CD4-positive, alpha-beta T cell treated with Interleukin-1 beta for 1 hour (primary cell): ENCODE results near the gene CD9.
"Not testable (repeated sequence)": the region's sequence is repeated elsewhere in the genome, so short reads cannot be mapped to it uniquely, and the experiment has no call there.

Experiments used
- DNase-seq, 2 donors: peaks; one replicate each; pipeline ENCODE4 v3.0.0-alpha.2; 2020 to 2022

The CD9 gene

GRCh38 chr12:6199531-6200255 lies 507 bp upstream of the CD9 start:
- no peak for DNase-seq

GRCh38 chr12:6201213-6201608 lies 1.0 kb downstream of the CD9 start:
- no peak for DNase-seq

- DNase-seq = no peak
These were observed 1.6 kb downstream of the CD9 start for GRCh38 chr12:6201826-6202225.

GRCh38 chr12:6202304-6202703 lies 2.1 kb downstream of the CD9 start:
- DNase-seq = no peak

DNA sequence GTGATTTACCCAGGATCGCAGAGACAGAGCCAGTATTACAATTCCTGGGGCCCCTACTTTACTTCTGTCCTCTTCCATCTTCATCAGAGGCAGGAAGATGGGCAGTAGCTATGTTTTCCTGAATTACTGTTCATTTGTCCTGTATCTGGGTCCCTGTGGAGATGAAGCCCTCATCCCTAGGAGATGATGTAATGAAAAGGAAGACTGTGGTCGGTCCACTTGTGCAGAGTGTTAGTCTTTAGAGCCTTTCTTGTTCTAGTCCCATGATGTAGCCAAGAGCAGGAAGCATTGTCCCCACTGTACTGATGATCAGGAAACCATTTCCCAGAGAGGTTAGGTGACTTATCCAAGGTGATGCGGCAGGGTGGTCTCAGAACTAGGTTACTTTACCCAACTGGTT lies 2.6 kb downstream of the CD9 start:
- DNase-seq = no peak

GRCh38 chr12:6203601-6204000 lies 3.4 kb downstream of the CD9 start:
- no peak for DNase-seq

GRCh38 chr12:6204533-6205143 lies 4.4 kb downstream of the CD9 start:
- DNase-seq = no peak

DNA sequence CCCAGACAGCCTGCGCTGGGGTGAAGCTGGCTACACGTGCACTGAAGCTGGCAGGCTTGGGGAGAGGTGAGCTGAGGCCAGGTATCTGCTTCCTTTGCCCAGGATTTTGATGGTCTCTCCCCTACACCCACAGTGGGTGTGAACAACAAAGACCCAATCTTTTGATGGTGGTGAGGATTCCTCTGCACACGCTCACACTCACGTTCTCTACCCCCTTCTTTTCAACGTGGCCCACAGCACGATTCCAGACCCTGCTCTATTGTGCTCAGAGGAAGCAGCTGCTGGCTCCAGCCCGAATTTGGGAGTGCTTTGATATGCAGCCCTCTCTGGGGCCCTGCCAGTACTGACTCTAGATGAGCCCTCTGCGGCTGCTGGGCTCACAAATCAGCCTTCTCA lies 4.9 kb downstream of the CD9 start:
- no peak for DNase-seq

DNA sequence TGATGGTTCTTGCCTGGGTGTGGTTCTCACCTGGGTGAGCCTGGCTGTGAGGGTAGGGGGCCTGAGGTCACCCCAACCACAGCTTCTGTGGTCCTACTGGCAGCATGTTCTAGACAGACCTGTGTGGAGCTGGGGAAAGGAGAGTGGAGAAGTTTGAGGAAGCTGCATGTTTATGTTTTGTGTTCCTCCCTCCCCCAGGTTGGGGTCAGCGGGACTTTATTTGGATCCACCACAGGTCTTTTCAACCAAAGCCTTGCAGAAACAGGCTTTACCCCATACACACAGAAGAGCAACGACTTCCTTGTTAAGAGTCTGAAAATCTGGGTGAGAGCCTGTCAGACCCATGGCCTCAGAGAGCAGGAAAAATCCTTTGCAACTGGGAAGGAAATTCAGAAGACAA lies 5.6 kb downstream of the CD9 start:
- DNase-seq = no peak

- DNase-seq = no peak
These were observed 6.1 kb downstream of the CD9 start for GRCh38 chr12:6206327-6206726.

GRCh38 chr12:6207259-6207925 lies 7.2 kb downstream of the CD9 start:
- DNase-seq = no peak

- DNase-seq = no peak
These were observed 7.9 kb downstream of the CD9 start for GRCh38 chr12:6208130-6208529.

DNA sequence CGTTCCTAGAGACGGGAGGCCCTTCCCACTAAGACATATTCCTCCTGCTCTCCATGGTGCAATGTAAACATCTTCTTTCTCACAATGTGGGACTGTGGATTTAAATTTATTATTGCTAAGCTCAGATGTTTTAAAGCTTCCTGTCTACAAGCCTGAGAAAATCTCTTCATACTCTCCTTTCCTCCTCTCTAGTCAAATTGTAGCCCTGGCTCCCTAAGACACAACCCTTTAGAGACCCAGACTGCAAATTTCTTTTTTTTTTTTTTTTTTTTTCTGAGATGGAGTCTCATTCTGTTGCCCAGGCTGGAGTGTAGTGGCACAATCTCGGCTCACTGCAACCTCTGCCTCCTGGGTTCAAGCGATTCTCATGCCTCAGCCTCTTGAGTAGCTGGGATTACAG lies 9.2 kb downstream of the CD9 start:
- not testable (repeated sequence) for DNase-seq

- no peak for DNase-seq
These were observed 11.2 kb downstream of the CD9 start for GRCh38 chr12:6211421-6211869.

- DNase-seq = no peak
These were observed 11.9 kb downstream of the CD9 start for GRCh38 chr12:6212086-6212485.

DNA sequence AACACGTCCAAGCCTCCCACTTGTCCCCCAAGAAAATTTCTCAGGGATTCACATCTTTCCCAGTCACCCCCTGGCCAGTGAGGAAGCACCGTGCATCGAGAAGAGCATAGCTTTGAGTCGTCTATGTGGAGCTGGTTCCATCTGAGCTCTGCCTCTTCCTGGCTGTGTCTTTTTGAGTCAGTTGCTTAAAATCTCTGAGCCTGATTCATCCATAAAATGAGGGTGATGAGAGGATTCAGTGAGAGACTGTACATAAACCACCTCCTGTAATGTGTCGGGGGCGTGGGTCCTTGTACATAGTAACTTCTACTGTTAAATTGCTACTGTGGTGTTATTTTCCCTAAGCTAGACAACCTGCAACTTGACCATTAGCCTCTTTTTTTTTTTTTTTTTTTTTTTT lies 13.8 kb downstream of the CD9 start:
- DNase-seq = no peak

DNA sequence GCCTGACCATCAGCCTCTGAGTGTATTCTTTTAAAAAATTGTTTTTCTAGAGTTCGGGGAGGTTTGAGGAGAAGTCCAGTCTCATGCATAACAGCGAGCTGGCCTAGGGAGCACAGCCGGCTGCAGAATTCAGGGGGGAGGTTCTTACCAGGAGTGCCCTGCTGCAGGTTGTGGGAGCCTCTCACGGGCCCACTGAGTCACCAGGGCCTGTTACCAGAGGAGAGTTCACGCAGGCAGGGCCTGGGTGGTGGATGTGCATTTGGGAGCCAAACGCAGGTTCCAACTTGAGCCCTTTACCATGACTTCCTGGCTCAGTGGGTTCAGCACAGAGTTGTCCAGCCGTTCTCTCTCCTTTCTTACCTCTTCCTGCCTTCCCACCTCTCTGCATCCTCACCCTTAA lies 14.4 kb downstream of the CD9 start:
- DNase-seq = no peak

DNA sequence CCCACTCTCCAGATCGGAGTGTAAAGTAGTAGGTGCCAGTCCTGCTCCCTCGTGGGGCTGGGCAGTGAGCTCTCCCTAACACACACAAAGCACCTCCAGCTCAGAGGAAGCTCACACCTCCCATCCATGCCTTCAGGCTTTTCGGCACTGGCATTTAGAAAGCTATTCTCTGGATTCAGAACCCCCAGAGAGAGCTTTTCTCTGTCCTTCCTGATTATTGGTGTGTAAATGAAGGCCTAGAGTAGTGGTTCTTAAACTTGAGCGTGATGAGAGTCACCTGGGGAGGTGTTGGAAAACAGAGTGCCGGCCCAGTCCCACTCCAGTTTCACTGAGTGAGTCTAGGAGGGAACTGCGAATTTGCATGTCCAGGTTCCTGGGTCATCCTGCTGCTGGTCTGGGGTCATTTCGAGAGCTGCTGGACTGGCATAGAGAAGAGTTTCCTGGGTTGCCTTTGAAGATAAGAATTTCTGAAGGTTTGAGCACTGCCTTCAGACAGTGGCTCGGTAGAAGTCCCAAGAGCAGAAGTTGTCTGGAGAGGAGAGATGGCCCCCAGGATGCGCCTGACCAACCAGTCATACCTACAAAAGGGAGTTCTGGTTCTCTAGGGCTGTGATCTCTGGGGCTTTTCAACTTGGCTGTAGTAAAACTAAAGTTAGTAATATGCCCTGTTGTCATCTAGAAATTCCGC lies 15.1 kb downstream of the CD9 start:
- no peak for DNase-seq

GRCh38 chr12:6215932-6216494 lies 15.8 kb downstream of the CD9 start:
- DNase-seq = no peak

DNA sequence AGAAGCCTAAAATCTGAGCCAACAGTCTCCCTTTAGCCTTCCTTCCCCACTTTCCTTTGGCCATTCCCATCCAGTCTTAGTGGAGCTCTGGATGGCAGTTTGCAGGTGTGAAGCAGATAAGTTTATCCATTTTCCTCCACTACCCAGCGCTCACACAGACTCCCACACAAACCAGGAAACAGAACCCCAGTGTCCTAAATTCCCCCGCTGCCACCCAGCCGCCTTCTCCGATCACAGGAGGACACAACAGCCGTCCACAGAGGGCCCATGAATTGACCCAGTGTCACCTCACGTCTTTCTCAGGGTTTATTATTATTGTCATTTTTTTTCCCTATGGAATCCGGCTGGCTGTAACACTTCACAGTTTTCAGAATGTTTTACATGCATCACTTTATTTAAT lies 16.4 kb downstream of the CD9 start:
- DNase-seq = no peak

DNA sequence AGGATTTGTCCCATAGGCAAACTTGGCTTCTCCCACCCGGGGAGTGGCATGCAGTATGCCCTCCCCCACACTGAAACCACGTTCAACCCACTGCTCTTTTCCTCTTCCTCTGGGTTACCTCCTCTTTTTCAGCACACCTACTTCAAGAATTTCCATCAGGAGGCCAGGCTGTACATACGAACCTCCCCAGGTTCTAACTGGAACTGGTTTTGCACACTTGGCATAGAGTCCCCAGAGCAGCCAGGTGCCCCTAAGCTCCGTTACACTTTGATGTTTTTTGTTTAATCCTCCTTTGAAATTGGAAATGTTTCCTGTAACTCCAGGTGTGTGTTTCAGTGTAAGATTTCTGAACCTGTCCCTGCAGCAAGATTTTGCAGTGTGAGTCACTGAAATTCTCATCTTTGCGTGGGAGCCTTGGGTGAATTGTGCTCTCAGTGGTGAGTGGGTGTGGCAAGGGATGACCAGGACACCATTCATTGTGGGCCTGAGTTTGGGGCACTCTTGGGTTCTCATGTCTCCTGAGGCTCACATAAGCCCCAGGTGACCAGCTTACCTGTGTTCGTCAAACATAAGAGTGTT lies 18.2 kb downstream of the CD9 start:
- no peak for DNase-seq

DNA sequence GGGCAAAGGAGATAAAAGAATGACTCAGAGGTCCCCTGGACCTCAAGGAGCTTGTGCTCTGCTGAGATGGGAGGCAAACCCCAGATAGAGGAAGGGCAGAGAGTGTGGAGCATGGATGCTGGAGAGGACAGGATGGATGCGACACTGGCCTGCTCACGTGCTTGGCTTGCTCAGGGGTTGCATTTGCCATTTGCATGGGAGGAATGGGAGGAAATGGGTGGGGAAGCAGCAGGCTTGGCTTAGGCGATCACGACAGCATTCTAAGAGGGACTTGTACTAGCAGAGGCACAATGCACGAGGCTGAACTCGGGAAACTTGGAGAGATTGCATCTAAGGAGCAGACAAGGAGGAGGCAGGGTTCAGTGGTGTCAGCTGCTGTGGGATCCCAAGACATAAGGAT lies 19.8 kb downstream of the CD9 start:
- no peak for DNase-seq

GRCh38 chr12:6221146-6221545 lies 20.9 kb downstream of the CD9 start:
- no peak for DNase-seq
